ENCODE measurements around the gene BRD9.

- no peak for TF ChIP-seq CTCF (IDR thresholded peaks at IDR 0.05)
- TF ChIP-seq POLR2A (IDR thresholded peaks at IDR 0.05) = no peak
Measured at GRCh38 chr5:916441-917293, 24.1 kb upstream of the BRD9 start.

Measured in adrenal gland (tissue), 5 donors.